ENCODE measurements around the gene PANX2. TPM values are rescaled to one million over a fixed set of nuclear protein-coding genes. Genes with fewer than 3 reads are reported as not detected.

The PANX2 gene
- total RNA-seq, 1 experiment from 2014 or later, result 0.77 TPM

DNA sequence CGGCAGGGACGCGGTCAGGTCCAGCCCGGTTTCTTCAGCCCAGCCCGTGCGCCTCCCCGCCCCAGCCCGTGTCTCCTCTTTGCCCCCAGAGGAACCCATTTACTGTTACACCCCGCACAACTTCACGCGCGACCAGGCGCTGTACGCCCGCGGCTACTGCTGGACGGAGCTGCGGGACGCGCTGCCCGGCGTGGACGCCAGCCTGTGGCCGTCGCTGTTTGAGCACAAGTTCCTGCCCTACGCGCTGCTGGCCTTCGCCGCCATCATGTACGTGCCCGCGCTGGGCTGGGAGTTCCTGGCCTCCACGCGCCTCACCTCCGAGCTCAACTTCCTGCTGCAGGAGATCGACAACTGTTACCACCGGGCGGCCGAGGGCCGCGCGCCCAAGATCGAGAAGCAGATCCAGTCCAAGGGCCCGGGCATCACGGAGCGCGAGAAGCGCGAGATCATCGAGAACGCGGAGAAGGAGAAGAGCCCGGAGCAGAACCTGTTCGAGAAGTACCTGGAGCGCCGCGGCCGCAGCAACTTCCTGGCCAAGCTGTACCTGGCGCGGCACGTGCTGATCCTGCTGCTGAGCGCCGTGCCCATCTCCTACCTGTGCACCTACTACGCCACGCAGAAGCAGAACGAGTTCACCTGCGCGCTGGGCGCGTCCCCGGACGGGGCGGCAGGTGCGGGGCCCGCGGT lies 6.5 kb downstream of the PANX2 start:
- Mint-ChIP-seq H3K27ac (ENCODE audit: low read depth, unreplicated experiment) (no peak overlapping the region), H3K4me3 (ENCODE audit: unreplicated experiment) (no peak overlapping the region), H3K4me1 (ENCODE audit: insufficient read depth, unreplicated experiment) (no peaks in the 10 kb centered on the region), H3K27me3 (ENCODE audit: insufficient read depth, unreplicated experiment) (no peaks in the 10 kb centered on the region), H3K9me3 (ENCODE audit: unreplicated experiment) (no peaks in the 10 kb centered on the region), H3K36me3 (ENCODE audit: insufficient read depth, unreplicated experiment) (peaks cover 6% of the 10 kb centered on the region)
- TF ChIP-seq, protein P1, sequence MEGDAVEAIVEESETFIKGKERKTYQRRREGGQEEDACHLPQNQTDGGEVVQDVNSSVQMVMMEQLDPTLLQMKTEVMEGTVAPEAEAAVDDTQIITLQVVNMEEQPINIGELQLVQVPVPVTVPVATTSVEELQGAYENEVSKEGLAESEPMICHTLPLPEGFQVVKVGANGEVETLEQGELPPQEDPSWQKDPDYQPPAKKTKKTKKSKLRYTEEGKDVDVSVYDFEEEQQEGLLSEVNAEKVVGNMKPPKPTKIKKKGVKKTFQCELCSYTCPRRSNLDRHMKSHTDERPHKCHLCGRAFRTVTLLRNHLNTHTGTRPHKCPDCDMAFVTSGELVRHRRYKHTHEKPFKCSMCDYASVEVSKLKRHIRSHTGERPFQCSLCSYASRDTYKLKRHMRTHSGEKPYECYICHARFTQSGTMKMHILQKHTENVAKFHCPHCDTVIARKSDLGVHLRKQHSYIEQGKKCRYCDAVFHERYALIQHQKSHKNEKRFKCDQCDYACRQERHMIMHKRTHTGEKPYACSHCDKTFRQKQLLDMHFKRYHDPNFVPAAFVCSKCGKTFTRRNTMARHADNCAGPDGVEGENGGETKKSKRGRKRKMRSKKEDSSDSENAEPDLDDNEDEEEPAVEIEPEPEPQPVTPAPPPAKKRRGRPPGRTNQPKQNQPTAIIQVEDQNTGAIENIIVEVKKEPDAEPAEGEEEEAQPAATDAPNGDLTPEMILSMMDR (IDR thresholded peaks at IDR 0.05; ENCODE audit: unreplicated experiment), result no peak
- intact Hi-C loops (cut with micrococcal nuclease), result no loop called here
- no peak for DNase-seq (ENCODE audit: unreplicated experiment)
- BruUV-seq (replicated peaks), result no TSS peak
- ChIA-PET POLR2A (no interaction called here), CTCF (interaction anchor here (0.6 kb wide), 1 partner anchor 36 kb away, joined by 8 read pairs; no protein-coding TSS in a partner anchor)

DNA sequence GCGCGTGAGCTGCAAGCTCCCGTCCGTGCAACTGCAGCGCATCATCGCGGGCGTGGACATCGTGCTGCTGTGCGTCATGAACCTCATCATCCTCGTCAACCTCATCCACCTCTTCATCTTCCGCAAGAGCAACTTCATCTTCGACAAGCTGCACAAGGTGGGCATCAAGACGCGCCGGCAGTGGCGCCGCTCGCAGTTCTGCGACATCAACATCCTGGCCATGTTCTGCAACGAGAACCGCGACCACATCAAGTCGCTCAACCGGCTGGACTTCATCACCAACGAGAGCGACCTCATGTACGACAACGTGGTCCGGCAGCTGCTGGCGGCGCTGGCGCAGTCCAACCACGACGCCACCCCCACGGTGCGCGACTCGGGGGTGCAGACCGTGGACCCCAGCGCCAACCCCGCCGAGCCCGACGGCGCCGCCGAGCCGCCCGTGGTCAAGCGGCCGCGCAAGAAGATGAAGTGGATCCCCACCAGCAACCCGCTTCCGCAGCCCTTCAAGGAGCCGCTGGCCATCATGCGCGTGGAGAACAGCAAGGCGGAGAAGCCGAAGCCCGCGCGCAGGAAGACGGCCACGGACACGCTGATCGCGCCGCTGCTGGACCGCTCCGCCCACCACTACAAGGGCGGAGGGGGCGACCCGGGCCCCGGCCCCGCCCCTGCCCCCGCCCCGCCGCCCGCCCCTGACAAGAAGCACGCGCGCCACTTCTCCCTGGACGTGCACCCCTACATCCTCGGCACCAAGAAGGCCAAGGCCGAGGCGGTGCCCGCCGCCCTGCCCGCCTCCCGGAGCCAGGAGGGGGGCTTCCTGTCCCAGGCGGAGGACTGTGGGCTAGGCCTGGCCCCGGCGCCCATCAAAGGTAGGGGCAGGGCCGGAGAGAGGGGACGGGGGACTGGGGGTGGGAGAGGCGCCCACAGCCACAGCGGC lies 7.3 kb downstream of the PANX2 start:
- intact Hi-C loops (cut with micrococcal nuclease), result no loop called here
- Mint-ChIP-seq H3K9me3 (ENCODE audit: unreplicated experiment) (no peaks in the 10 kb centered on the region), H3K36me3 (ENCODE audit: insufficient read depth, unreplicated experiment) (peaks cover 1% of the 10 kb centered on the region), H3K4me3 (ENCODE audit: unreplicated experiment) (no peak overlapping the region), H3K4me1 (ENCODE audit: insufficient read depth, unreplicated experiment) (no peaks in the 10 kb centered on the region), H3K27ac (ENCODE audit: low read depth, unreplicated experiment) (no peak overlapping the region), H3K27me3 (ENCODE audit: insufficient read depth, unreplicated experiment) (no peaks in the 10 kb centered on the region)
- POLR2A ChIA-PET, result no interaction called here
- no peak for DNase-seq (ENCODE audit: unreplicated experiment)
- TF ChIP-seq, protein P1 (IDR thresholded peaks at IDR 0.05; ENCODE audit: unreplicated experiment), result no peak
- CTCF ChIA-PET, result no interaction called here
- BruUV-seq (replicated peaks), result no TSS peak

DNA sequence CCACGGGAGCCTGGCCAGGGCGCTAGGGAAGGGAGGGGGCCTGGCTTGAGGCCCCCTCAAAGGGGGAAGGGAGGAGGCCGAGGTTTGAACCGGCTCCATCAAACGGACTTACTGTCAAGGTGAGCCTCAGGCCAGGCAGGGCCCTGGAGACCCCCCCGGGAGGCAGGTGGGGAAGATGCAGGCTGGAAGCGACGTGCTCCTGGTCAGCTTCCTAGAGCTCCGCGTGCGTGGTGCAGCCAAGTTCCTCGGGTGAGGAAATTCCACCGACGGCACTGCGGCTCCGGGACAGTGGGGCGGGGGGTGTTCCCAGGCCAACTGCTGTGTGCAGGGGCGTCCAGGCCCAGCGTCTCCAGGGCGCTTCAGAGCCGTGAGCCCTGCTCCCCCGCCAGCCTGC lies 7.9 kb downstream of the PANX2 start:
- BruUV-seq (replicated peaks), result no TSS peak
- Mint-ChIP-seq H3K9me3 (ENCODE audit: unreplicated experiment) (no peaks in the 10 kb centered on the region), H3K27ac (ENCODE audit: low read depth, unreplicated experiment) (no peak overlapping the region), H3K4me1 (ENCODE audit: insufficient read depth, unreplicated experiment) (no peaks in the 10 kb centered on the region), H3K36me3 (ENCODE audit: insufficient read depth, unreplicated experiment) (no peaks in the 10 kb centered on the region), H3K27me3 (ENCODE audit: insufficient read depth, unreplicated experiment) (no peaks in the 10 kb centered on the region), H3K4me3 (ENCODE audit: unreplicated experiment) (no peak overlapping the region)
- ChIA-PET POLR2A (no interaction called here), CTCF (no interaction called here)
- no peak for DNase-seq (ENCODE audit: unreplicated experiment)
- intact Hi-C loops (cut with micrococcal nuclease), result no loop called here
- TF ChIP-seq, protein P1 (IDR thresholded peaks at IDR 0.05; ENCODE audit: unreplicated experiment), result no peak

Measured in MCF 10A (cell line).